ENCODE measurements around the gene UBAC1. TPM values are rescaled to one million over a fixed set of nuclear protein-coding genes. Genes with fewer than 3 reads are reported as not detected.

Gene UBAC1
- total RNA-seq, 1 donor from 2014 or later, result 25.5 TPM

GRCh38 chr9:136003411-136004218, 42.4 kb upstream of the UBAC1 start:
- intact Hi-C loops (cut with micrococcal nuclease), result no loop called here
- CTCF ChIA-PET, result no interaction called here
- POLR2A ChIA-PET, result no interaction called here

GRCh38 chr9:136002881-136003280, 41.7 kb upstream of the UBAC1 start:
- intact Hi-C loops (cut with micrococcal nuclease), result no loop called here
- no peak overlapping the region for H3K4me3 Mint-ChIP-seq
- no peak for TF ChIP-seq CTCF (IDR thresholded peaks at IDR 0.05)
- H3K36me3 Mint-ChIP-seq (ENCODE audit: low read depth), result no peaks in the 10 kb centered on the region
- DNase-seq (no peak), ATAC-seq (ENCODE audit: low read depth) (no peak)
- POLR2A ChIA-PET, result no interaction called here
- no peaks in the 10 kb centered on the region for H3K27me3 Mint-ChIP-seq
- no peak overlapping the region for H3K27ac Mint-ChIP-seq
- H3K4me1 Mint-ChIP-seq, result peaks cover 3% of the 10 kb centered on the region
- CTCF ChIA-PET, result no interaction called here
- no peaks in the 10 kb centered on the region for H3K9me3 Mint-ChIP-seq

More at GRCh38 chr9:136003411-136004218, 42.4 kb upstream of the UBAC1 start:
- Mint-ChIP-seq H3K4me3 (no peak overlapping the region), H3K4me1 (peaks cover 3% of the 10 kb centered on the region), H3K9me3 (no peaks in the 10 kb centered on the region), H3K36me3 (ENCODE audit: low read depth) (no peaks in the 10 kb centered on the region), H3K27me3 (no peaks in the 10 kb centered on the region), H3K27ac (no peak overlapping the region)
- DNase-seq (no peak), ATAC-seq (ENCODE audit: low read depth) (no peak)
- no peak for TF ChIP-seq CTCF (IDR thresholded peaks at IDR 0.05)

GRCh38 chr9:136002215-136002614, 41.0 kb upstream of the UBAC1 start:
- no peak overlapping the region for H3K4me3 Mint-ChIP-seq
- ChIA-PET POLR2A (no interaction called here), CTCF (no interaction called here)
- no peak for TF ChIP-seq CTCF (IDR thresholded peaks at IDR 0.05)
- H3K9me3 Mint-ChIP-seq, result no peaks in the 10 kb centered on the region
- no peak for ATAC-seq (ENCODE audit: low read depth)
- intact Hi-C loops (cut with micrococcal nuclease), result no loop called here
- peaks cover 3% of the 10 kb centered on the region for H3K4me1 Mint-ChIP-seq
- H3K36me3 Mint-ChIP-seq (ENCODE audit: low read depth), result no peaks in the 10 kb centered on the region
- no peak for DNase-seq
- H3K27ac Mint-ChIP-seq, result no peak overlapping the region
- no peaks in the 10 kb centered on the region for H3K27me3 Mint-ChIP-seq

- intact Hi-C loops (cut with micrococcal nuclease), result no loop called here
- DNase-seq, result no peak
- no peak overlapping the region for H3K4me3 Mint-ChIP-seq
- no peaks in the 10 kb centered on the region for H3K27me3 Mint-ChIP-seq
- TF ChIP-seq CTCF (IDR thresholded peaks at IDR 0.05), result no peak
- peaks cover 3% of the 10 kb centered on the region for H3K4me1 Mint-ChIP-seq
- no peak for ATAC-seq (ENCODE audit: low read depth)
- no peaks in the 10 kb centered on the region for H3K36me3 Mint-ChIP-seq (ENCODE audit: low read depth)
- CTCF ChIA-PET, result no interaction called here
- POLR2A ChIA-PET, result no interaction called here
- H3K27ac Mint-ChIP-seq, result no peak overlapping the region
- H3K9me3 Mint-ChIP-seq, result no peaks in the 10 kb centered on the region
These were observed 40.1 kb upstream of the UBAC1 start for GRCh38 chr9:136001231-136001630.

DNA sequence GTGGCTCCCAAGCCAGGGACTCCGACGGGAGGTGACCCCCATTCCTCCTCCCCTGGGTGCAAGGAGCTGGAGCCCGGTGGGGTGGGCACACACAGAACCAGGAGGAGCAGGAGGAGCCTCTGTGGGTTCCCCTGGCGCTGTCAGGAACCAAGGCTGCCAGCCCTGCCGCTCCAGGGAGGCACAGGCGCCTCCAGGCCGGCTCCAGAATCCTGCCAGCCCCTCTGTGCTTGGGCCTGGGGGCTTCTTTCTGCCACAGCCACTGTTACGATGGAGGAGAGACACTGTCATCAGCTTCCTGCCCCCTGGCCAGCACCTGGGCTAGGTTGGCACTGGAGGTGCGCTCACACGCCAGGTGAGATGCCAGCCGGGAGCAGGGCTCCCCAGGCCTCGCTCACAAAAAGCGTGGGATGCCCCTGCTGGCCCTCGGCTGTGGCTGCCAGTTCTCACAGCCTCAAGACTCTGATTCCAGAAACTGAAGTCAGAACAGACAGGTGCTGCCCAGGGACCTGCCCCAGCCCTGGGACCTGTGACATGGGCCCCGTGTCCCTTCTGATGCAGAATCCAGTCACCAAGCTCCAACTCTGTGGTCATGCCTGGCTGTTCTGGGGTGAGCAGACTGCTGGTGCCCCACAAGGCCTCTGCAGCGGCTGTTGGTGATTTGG, 37.4 kb upstream of the UBAC1 start:
- intact Hi-C loops (cut with micrococcal nuclease), result no loop called here
- no peak for TF ChIP-seq CTCF (IDR thresholded peaks at IDR 0.05)
- ChIA-PET POLR2A (no interaction called here), CTCF (no interaction called here)
- H3K27me3 Mint-ChIP-seq, result no peaks in the 10 kb centered on the region
- H3K27ac Mint-ChIP-seq, result no peak overlapping the region
- H3K4me3 Mint-ChIP-seq, result no peak overlapping the region
- ATAC-seq (ENCODE audit: low read depth) (no peak), DNase-seq (no peak)
- H3K9me3 Mint-ChIP-seq, result no peaks in the 10 kb centered on the region
- no peaks in the 10 kb centered on the region for H3K36me3 Mint-ChIP-seq (ENCODE audit: low read depth)
- H3K4me1 Mint-ChIP-seq, result peaks cover 1% of the 10 kb centered on the region
